ENCODE measurements around the gene FYN.

DNA sequence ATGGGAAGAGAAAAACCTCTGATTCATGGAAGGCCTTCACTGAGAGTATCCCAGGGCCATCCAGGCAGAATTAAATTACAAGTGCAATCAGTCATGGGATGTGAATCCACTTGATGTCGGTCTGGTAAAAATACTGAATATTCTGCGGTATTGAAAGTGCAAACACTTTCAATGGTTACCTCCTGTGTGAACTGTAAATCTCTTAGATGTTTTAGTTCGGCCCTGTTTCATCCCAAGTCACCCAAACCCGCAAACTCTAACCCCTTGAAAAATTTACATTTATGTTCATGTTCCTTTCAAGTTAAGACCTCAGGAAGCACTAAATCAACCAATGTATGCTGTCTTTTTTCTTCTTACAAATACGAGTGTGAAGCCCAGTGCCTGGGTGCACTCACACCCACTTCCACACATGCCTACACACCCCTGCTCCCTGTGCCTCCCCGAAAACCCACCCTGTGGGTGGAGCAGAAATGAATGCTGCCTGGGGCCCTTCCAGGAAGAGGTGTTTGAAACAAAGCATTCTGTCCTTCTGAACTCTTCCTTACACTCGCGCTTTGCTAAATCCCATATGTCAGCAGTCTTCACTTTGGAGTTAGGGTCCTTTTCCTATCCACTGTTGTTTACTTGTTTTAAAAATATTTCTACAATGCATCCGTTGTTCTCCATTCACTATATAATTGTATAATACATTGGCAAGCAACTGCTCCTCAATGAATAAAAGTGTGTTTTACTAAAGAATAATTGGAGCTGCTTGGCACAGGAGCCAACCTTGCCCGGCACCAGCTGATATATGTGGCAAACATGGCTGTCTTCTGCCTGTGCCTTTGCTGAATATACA lies 62.7 kb downstream of the FYN start:
- TF ChIP-seq, protein P1, sequence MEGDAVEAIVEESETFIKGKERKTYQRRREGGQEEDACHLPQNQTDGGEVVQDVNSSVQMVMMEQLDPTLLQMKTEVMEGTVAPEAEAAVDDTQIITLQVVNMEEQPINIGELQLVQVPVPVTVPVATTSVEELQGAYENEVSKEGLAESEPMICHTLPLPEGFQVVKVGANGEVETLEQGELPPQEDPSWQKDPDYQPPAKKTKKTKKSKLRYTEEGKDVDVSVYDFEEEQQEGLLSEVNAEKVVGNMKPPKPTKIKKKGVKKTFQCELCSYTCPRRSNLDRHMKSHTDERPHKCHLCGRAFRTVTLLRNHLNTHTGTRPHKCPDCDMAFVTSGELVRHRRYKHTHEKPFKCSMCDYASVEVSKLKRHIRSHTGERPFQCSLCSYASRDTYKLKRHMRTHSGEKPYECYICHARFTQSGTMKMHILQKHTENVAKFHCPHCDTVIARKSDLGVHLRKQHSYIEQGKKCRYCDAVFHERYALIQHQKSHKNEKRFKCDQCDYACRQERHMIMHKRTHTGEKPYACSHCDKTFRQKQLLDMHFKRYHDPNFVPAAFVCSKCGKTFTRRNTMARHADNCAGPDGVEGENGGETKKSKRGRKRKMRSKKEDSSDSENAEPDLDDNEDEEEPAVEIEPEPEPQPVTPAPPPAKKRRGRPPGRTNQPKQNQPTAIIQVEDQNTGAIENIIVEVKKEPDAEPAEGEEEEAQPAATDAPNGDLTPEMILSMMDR (IDR thresholded peaks at IDR 0.05 in 2 of 3, conservative IDR thresholded peaks at IDR 0.05 in 1 of 3; ENCODE audit: borderline replicate concordance in 1 of 3, insufficient read depth in 1 of 3, low read depth in 2 of 3, low read length in 2 of 3): no peak
- TF ChIP-seq POLR2AphosphoS5 (IDR thresholded peaks at IDR 0.05; ENCODE audit: low read depth, low read length) (no peak), MAX (IDR thresholded peaks at IDR 0.05) (no peak), ATF3 (IDR thresholded peaks at IDR 0.05) (no peak), POLR2A (IDR thresholded peaks at IDR 0.05; ENCODE audit: borderline replicate concordance, extremely low read depth, insufficient read depth, insufficient read length) (no peak), TCF7L2 (IDR thresholded peaks at IDR 0.05; ENCODE audit: borderline replicate concordance, extremely low read depth, insufficient read depth, insufficient read length) (no peak), ZFX (IDR thresholded peaks at IDR 0.05) (no peak), ELF1 (IDR thresholded peaks at IDR 0.05; ENCODE audit: borderline replicate concordance, low read depth) (no peak), EZH2 (IDR thresholded peaks at IDR 0.05) (no peak), SP1 (IDR thresholded peaks at IDR 0.05; ENCODE audit: low read depth) (no peak), RAD21 (IDR thresholded peaks at IDR 0.05; ENCODE audit: low read depth) (no peak), JUND (IDR thresholded peaks at IDR 0.05) (no peak), ZNF274 (IDR thresholded peaks at IDR 0.05; ENCODE audit: low read depth, low read length) (no peak), ZBTB33 (IDR thresholded peaks at IDR 0.05; ENCODE audit: extremely low read depth, insufficient replicate concordance, low read length) (no peak)
